GM21529 (cell line): ENCODE results near the gene M1AP.

Experiments
- ATAC-seq: cut with Tn5 transposase; IDR thresholded peaks from one replicate; pipeline ENCODE4 v1.9.1; 2021; ENCODE audit not compliant: unreplicated experiment

Gene M1AP

DNA sequence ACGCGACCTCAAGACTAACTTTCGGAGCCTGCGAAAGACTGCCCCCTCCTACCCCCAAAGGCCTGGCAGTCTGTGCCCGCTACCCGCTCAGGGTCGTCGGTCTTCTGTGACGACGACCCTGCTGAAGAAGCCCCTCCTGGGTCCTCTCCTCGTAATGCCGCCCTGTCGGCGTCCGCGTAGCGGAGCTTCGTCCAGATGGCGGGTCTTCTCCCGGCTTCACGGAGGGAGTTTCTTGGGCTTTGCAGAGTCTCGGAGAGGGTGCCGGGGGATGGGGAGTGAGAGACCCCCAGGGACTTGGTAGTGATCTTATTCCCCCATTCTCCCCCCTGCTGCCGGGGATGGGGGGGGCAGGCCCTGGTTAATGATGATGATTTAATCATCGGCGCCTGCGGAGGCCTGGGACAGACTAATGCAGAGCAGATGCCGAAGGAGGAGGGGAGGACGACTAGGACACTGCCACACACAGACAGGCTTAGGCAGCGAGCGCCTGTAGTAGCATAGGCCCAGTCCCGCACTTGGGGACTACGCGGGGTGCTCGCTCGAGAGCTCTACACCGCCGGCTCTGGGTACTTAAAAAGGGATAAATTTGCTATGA is 140.1 kb downstream of the M1AP start:
- ATAC-seq: peak; percentile 6
